H4 (cell line): ENCODE results near the gene GNAQ. TPM values are rescaled to one million over a fixed set of nuclear protein-coding genes. Genes with fewer than 3 reads are reported as not detected.

Experiments used
- DNase-seq: peaks from one replicate; pipeline ENCODE4 v3.0.0-alpha.2; 2015; ENCODE audit warnings: low spot score
- total RNA-seq: library from RNA; depleted of rRNA; stranded (reverse); fragments of >200 nt; shearing (Covaris generic); gene quantifications from 2 replicates; pipeline ENCODE4 v1.2.3, GENCODE V29; 2014

The GNAQ gene
- total RNA-seq, 1 experiment from 2014 or later = 20.6 TPM

- no peak for DNase-seq
These were observed 57.2 kb downstream of the GNAQ start for GRCh38 chr9:77974434-77974833.

- DNase-seq = no peak
These were observed 62.5 kb downstream of the GNAQ start for GRCh38 chr9:77969083-77969482.

DNA sequence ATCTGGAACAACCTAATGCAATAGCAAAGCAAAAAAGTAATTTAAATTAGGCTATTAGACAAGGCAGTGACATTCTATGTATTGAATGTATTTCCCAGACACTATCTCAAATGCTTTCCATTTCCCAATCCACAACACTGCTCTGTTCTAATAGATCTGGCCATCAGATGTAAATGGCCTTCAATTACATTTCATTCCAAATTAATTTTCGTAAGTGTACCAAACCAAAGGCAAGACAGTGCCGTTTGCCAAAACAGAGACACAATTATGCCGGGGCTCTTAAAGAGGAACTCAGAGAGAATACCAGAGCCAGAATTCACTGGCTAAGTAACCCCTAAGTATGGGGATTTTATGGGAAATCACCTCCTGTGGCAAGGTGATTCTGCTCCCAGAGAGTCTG, 63.1 kb downstream of the GNAQ start:
- DNase-seq = no peak

GRCh38 chr9:77966718-77967117, 64.9 kb downstream of the GNAQ start:
- no peak for DNase-seq

DNA sequence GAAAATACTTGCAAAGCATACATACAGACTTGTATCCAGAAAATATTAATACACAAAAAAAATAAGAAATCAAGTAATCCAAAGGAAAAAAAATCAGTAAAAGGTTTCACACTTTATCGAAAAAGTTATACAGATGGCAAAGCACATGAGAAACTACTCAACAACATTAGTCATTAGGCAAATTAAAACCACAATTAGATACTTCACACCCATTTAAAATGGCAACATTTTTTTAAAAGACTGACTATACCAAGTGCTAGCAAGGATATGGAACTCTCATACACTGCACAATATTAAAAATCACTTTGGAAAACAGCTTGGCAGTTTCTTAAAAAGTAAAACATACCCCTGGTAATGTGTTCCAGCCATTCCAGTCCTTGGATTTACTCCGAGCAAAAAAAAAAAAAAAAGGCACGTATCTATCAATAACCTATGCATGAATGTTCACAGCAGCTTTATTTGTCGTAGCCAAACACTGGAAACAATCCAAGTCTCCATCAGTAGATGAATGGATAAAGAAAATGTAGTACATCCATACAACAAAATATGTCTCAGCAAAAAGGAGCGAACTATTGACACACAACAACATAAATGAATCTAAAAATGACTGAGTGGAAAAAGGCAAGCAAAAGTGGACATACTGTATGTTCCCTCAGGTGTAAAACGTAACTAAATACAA, 66.0 kb downstream of the GNAQ start:
- no peak for DNase-seq

DNA sequence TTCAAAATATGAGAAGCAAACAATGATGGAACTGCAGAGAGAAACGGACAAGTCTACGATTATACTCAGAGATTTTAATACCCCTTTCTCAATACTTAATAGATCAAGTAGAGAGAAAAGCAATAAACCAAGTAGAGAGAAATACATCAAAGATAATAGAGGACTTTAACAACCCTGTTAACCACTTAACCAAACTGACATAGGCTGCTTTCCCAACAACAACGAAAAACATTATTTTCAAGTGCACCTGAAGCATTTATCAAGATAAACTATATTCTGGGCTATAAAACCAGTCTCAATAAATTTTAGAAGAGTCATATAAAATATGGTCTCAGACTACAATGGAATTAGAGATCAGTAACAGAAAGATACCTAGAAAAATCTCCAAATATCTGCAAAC, 67.4 kb downstream of the GNAQ start:
- no peak for DNase-seq

DNA sequence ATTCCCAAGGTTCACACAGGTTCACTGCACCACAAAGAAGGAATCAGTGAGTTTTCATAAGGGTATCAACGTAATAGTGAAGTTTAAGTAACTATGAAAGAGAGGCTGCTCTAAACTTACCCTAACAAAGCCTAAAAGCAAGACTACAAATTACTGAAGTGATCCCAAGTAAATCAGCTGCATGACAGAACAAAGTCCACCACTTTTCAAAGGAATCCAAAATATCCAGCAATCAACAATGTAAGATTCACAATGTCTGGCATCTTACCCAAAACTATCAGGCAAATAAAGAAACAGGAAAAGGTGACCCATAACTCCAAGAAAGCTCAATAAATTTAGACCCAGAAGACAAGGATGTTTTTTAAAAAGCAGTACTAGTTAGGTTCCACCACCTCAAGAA, 70.1 kb downstream of the GNAQ start:
- no peak for DNase-seq

- no peak for DNase-seq
These were observed 71.1 kb downstream of the GNAQ start for GRCh38 chr9:77960356-77961153.

GRCh38 chr9:77959803-77960202, 71.8 kb downstream of the GNAQ start:
- DNase-seq = no peak

- DNase-seq = no peak
These were observed 74.0 kb downstream of the GNAQ start for GRCh38 chr9:77957652-77958051.

DNA sequence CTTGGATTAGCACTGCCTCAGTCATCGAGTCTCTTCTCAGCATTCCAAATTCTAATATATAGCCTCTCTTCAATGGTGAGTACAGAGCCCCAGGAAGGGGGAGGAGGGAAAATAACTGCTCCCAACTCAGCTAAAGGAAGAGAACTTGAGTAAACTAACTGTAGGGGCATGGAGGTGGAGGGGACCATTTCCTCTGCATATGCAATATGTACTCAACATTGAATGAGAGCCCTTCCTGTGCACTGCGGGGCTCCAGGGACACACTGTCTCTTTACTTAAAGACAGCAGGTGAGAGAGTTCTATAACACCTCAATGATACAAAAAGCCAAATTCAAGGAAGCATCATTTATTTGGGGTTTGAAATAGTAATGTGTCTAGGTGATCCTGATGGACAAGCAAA, 75.1 kb downstream of the GNAQ start:
- DNase-seq = no peak

- DNase-seq = peak; percentile 35
These were observed 77.0 kb downstream of the GNAQ start for GRCh38 chr9:77954666-77955015.

DNA sequence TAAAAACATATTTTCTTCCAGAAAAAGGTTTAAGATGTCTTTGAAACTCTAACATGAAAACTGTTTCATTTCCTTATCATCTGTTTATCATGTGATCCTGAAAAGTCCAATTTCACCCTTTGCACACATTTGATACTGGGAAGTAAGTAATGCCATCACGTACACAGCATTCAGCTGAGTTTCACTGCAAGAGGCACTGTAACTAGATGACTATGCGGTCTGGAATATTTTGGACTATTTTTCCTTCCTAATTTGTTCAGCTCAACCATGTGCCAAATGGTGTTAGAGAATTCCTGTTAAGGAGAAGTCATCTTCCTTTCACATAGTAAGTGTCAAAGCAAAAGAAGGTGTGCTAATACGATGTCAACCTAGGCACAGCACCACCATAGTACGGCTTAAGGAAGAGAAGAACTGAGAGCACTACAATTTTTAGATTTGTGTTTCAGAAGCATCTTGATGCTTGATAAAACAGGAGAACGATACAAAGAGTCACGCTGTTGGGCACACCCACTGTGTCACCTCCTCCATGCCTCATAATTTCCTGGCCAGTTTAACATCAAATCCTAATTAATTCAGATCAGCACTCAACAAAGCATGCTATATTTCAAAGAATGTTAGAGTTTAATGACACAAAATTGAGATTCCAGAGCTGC, 77.5 kb downstream of the GNAQ start:
- no peak for DNase-seq

GRCh38 chr9:77953590-77953989, 78.0 kb downstream of the GNAQ start:
- no peak for DNase-seq

DNA sequence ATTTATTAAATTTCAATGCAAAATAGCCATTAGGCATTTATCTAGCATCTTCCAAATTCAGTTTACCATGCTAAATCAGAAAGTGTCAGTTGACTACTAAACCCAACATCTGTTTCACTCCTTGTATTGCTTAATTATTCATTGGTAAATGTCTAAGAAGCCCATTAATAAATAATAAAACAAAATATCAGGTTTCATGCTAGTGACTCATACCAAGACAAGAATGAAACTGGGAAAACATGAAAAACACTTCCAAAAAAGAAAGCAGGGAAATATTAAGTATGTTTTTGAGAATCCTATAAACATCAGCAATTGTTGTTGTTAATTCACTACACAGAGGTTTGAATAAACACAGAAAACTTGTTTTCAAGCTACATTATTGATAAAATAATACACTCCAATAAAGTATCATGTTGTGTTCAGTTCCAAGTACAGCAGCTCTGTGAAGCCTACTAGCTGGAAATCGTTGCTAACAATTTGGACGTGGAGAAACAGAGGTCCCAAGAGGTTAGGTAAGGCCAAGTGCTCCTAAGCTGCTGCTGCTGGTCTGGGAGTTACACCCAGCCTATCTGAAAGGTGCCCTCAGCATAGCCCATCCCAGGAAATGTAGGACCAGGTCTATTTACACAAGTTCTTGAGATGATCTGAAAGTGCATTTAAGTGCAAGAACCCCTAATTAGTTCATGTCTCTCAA, 78.8 kb downstream of the GNAQ start:
- DNase-seq = no peak

- no peak for DNase-seq
These were observed 80.2 kb downstream of the GNAQ start for GRCh38 chr9:77951369-77951768.

DNA sequence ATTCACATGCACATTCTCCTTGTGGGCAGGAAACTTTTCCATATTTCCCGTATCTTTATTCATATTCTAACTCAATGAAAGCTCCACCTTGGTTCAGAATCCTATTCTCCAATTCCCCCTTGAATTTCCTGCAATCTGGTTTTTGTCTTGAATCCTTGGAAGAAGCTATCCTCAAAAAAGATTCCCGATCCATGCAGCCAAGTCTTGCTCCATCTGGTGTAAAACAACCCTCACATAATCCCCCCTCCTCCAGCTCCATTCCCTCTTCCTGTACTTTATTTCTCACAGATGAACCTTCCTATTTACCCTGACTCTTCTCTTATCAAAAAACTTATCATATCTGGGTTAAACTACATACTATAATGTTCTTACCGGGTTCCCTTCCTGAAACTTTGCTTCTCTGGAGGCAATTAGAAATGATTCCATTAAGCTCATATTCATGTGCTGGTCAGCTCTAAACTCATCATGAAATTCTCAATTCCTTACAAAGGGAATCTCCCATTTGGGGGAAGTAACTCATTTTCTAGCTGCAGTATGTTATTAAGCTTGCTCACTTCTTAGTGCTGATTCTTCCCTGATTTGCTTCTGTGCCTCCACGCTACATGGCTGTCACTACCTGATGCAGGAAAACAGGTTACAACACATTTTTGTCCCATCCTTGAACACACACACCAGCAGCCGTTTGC, 81.7 kb downstream of the GNAQ start:
- no peak for DNase-seq

DNA sequence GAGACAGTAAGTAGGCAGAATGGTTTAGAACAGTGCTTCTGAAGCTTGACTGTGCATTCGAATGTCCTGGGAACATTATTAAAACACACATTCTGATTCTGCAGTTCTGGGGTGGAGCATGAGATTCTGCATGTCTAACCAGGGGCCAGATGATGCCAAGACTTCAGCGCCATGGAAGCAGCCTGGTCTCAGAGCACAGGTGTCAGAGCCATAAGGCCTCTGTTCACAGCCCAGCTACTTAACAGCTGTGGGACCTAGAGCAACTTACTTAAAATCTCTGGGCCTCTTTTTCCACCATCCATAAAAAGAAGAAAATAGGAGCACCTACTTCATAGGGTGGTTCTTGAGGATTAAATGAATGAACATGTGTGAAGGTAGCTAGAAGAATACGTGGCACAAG, 84.0 kb downstream of the GNAQ start:
- DNase-seq = no peak

DNA sequence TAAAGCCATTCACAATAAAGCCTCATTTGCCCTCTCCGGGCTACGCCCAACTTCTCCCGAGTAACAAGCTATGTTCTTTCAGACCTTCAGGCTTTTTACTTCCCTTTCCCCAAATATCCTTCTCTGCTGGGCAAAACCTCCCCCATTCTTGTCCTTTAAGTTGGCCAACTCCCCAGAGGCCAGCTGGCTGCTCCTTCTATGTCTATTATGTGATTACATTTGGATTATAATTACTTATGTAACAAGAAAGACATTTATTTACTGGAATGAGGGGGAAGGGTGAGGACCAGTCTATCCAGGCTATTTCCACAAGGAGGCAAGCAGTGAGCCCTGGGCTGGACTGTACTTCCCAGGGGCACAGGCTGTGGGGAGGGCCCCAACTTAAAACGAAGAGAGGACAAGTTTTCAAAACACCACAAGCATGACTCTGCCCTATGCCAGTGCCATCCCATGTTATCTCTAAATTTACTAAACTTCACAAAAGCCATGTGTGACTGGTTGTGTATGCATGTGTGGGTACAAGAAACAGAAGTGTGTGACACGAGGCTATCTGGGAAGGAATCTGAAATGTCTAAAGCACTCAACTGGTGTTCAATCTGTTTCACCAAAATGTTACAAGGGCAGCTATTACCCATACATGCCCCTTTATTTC, 84.5 kb downstream of the GNAQ start:
- DNase-seq = peak; percentile 25

- no peak for DNase-seq
These were observed 85.3 kb downstream of the GNAQ start for GRCh38 chr9:77946296-77946695.

- DNase-seq = no peak
These were observed 85.8 kb downstream of the GNAQ start for GRCh38 chr9:77945798-77946197.
